GM18502 (cell line): ENCODE results near the gene CADM2.
"Not testable (repeated sequence)": the region's sequence is repeated elsewhere in the genome, so short reads cannot be mapped to it uniquely, and the experiment has no call there.

Experiments used
- ATAC-seq: cut with Tn5 transposase; IDR thresholded peaks from one replicate; pipeline ENCODE4 v1.9.1; 2021; ENCODE audit warnings: mild to moderate bottlenecking; ENCODE audit not compliant: unreplicated experiment, poor library complexity

The CADM2 gene

GRCh38 chr3:85068911-85069310 lies 110.1 kb downstream of the CADM2 start:
- no peak for ATAC-seq

GRCh38 chr3:85074003-85074402 lies 115.2 kb downstream of the CADM2 start:
- ATAC-seq: no peak

GRCh38 chr3:85075663-85076062 lies 116.9 kb downstream of the CADM2 start:
- no peak for ATAC-seq

- ATAC-seq: no peak
Measured at GRCh38 chr3:85077018-85077417, 118.2 kb downstream of the CADM2 start.

- no peak for ATAC-seq
Measured at GRCh38 chr3:85081191-85081906, 122.6 kb downstream of the CADM2 start.

GRCh38 chr3:85090495-85090894 lies 131.7 kb downstream of the CADM2 start:
- no peak for ATAC-seq

- ATAC-seq: no peak
Measured at GRCh38 chr3:85100316-85100715, 141.5 kb downstream of the CADM2 start.

- no peak for ATAC-seq
Measured at GRCh38 chr3:85102781-85103180, 144.0 kb downstream of the CADM2 start.

- no peak for ATAC-seq
Measured at GRCh38 chr3:85110393-85110792, 151.6 kb downstream of the CADM2 start.

GRCh38 chr3:85120879-85121278 lies 162.1 kb downstream of the CADM2 start:
- ATAC-seq: no peak

- not testable (repeated sequence) for ATAC-seq
Measured at GRCh38 chr3:85132864-85133263, 174.1 kb downstream of the CADM2 start.

- not testable (repeated sequence) for ATAC-seq
Measured at GRCh38 chr3:85133691-85134420, 175.1 kb downstream of the CADM2 start.

GRCh38 chr3:85142626-85143025 lies 183.8 kb downstream of the CADM2 start:
- ATAC-seq: no peak

GRCh38 chr3:85148036-85148435 lies 189.2 kb downstream of the CADM2 start:
- no peak for ATAC-seq

- no peak for ATAC-seq
Measured at GRCh38 chr3:85151555-85151954, 192.8 kb downstream of the CADM2 start.

- not testable (repeated sequence) for ATAC-seq
Measured at GRCh38 chr3:85153279-85153678, 194.5 kb downstream of the CADM2 start.

GRCh38 chr3:85159376-85159775 lies 200.6 kb downstream of the CADM2 start:
- ATAC-seq: no peak

GRCh38 chr3:85161544-85161943 lies 202.8 kb downstream of the CADM2 start:
- no peak for ATAC-seq

- ATAC-seq: no peak
Measured at GRCh38 chr3:85162905-85163304, 204.1 kb downstream of the CADM2 start.

- ATAC-seq: no peak
Measured at GRCh38 chr3:85164436-85164835, 205.6 kb downstream of the CADM2 start.

GRCh38 chr3:85167576-85167975 lies 208.8 kb downstream of the CADM2 start:
- ATAC-seq: no peak

- no peak for ATAC-seq
Measured at GRCh38 chr3:85170646-85171045, 211.9 kb downstream of the CADM2 start.
